NCI-H510A (cell line): ENCODE results near the gene YTHDC2.

Source experiments
- DNase-seq: peaks from one replicate; lab custom pipeline; 2025; lab: John Stamatoyannopoulos, UW

The YTHDC2 gene

GRCh38 chr5:113606298-113607134 lies 93.0 kb downstream of the YTHDC2 start:
- DNase-seq = no peak

- DNase-seq = no peak
These were observed 93.9 kb downstream of the YTHDC2 start for GRCh38 chr5:113607361-113607760.

DNA sequence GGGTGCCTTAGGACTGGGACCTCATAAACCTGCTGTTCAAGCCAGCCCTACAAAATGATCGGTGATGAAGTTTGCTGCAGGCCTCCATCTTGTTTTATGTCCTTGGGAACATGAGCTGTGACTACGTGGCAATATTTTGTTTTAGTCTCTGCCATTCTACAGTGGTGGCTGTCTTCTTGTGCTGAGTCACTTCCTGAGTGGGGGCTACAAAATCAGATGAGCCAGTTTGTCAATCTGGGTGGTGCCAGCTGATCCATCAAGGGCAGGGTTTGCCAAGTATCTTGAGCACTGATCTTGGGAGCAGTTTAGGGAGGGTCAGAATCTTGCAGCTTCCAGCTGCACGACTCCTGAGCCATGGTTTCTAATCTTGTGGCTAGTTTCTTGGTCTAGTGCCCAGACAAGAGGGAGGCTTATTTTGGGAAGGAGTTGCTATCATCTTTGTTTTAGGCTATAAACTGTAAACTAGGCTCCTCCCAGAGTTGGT lies 94.7 kb downstream of the YTHDC2 start:
- DNase-seq = no peak

DNA sequence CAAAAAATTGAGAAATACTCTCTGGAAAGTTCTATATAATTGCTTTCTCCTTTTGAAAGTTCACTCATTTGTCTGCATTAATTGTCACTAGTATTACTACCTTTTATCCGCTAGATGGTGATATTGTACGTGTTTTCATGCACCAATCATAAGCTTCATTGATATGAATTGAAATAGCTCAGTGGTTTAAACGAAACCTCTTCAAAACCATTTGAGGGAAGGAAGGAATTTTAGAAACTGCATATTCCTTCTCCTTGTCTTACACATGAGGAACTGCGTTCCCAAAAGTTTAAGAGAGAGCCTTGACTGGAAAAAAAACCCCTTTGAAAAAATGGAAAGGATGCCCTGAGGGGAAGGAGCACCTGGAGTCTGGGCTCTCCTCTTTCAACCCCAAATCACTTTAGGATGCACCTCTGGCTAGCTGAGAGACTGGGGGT lies 98.6 kb downstream of the YTHDC2 start:
- DNase-seq = no peak

- DNase-seq = no peak
These were observed 100.7 kb downstream of the YTHDC2 start for GRCh38 chr5:113614191-113614590.

- DNase-seq = no peak
These were observed 102.2 kb downstream of the YTHDC2 start for GRCh38 chr5:113615708-113616107.

DNA sequence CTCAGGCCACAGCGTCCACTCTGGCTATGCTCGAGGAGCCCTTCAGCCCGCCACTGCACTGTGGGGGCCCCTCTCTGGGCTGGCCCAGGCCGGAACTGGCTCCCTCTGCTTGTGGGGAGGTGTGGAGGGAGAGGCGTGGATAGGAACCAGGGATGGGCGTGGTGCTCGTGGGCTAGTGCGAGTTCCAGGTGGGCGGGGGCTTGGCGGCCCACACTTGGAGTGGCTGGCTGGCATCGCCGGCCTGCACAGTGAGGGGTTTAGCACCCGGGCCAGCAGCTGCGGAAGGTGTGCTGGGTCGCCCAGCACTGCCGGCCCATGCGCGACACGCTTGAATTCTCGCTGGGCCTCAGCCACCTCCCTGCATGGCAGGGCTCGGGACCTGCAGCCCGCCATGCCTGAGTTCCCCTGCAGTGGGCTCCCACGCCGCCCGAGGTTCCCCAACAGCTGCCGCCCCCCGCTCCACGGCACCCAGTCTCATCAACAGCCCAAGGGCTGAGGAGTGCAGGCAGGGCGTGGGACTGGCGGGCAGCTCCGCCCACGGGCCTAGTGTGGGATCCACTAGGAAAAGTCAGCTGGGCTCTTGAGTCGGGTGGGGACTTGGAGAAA lies 103.8 kb downstream of the YTHDC2 start:
- no peak for DNase-seq

GRCh38 chr5:113632996-113633395 lies 119.5 kb downstream of the YTHDC2 start:
- DNase-seq = no peak

- DNase-seq = no peak
These were observed 121.5 kb downstream of the YTHDC2 start for GRCh38 chr5:113634957-113635356.

DNA sequence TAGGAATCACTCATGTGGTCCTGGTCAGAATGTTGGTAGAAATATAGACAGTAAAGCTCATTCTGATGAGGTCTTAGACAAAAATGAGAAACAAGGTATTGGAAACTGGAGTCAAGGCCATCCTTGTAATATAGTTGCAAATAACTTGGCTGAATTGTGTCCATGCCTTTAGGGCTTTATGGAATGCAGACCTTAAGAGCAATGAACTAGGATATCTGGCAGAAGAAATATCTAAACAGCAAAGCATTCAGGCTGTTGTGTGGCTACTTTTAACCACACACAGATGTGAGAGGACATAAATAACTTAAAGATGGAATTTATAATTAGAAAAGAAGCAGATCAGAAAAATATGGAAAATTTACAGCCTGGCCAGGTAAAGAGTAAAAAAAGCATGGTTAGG lies 128.2 kb downstream of the YTHDC2 start:
- no peak for DNase-seq
